Stomach (tissue), 9 donors: ENCODE data around the gene LRRC4B. TPM values are rescaled to one million over a fixed set of nuclear protein-coding genes. Genes with fewer than 3 reads are reported as not detected.

Experiments
- DNase-seq, 2 donors: peaks; one replicate each; pipeline versions ENCODE4 v3.0.0 to v3.0.0-alpha.2; 2013 to 2019
- H3K27ac ChIP-seq, 5 donors: fragments of 200-600 bp in 4 of 5; sonication (generic) in 4 of 5; one replicate each; pipeline ENCODE4 v1.5.1; 2013 to 2019; ENCODE audit warnings: mild to moderate bottlenecking in 1 of 5, moderate library complexity in 1 of 5
- H3K27me3 ChIP-seq, 3 donors: fragments of 200-600 bp; sonication (generic); one replicate each; pipeline ENCODE4 v1.5.1; 2017 to 2019; ENCODE audit warnings: mixed run types in 1 of 3
- H3K36me3 ChIP-seq, 4 donors: fragments of 200-600 bp; sonication (generic); 1 replicate in 3 of 4; 2 replicates in 1 of 4; pipeline ENCODE4 v1.5.1; 2016 to 2019
- H3K4me1 ChIP-seq, 4 donors: fragments of 200-600 bp; sonication (generic); one replicate each; pipeline ENCODE4 v1.5.1; 2016 to 2019
- H3K4me3 ChIP-seq, 4 donors: fragments of 200-600 bp; sonication (generic) in 3 of 4; one replicate each; pipeline ENCODE4 v1.5.1; 2016 to 2019; ENCODE audit warnings: mild to moderate bottlenecking in 1 of 4
- H3K9me3 ChIP-seq, 4 donors: fragments of 200-600 bp; sonication (generic); one replicate each; pipeline ENCODE4 v1.5.1; 2016 to 2019
- CTCF ChIP-seq, 7 experiments: fragments of 450-650 bp in 4 of 7; fragments of 200-600 bp in 3 of 7; sonication (generic) in 3 of 7; IDR thresholded peaks; one replicate each; pipeline ENCODE4 v1.5.1; 2016 to 2019; ENCODE audit warnings: antibody characterized with exemption in 7 of 7, control low read depth in 2 of 7, mild to moderate bottlenecking in 1 of 7
- EP300 ChIP-seq: sonication (generic); formaldehyde crosslinking; IDR thresholded peaks from one replicate; pipeline ENCODE4 v1.6.1; 2017; ENCODE audit warnings: antibody characterized with exemption
- POLR2A ChIP-seq, 4 donors: fragments of 450-650 bp; IDR thresholded peaks; one replicate each; pipeline ENCODE4 v1.6.1; 2016; ENCODE audit warnings: antibody characterized with exemption in 4 of 4, control low read depth in 2 of 4, mild to moderate bottlenecking in 1 of 4, moderate library complexity in 1 of 4
- POLR2AphosphoS5 ChIP-seq, 3 donors: sonication (generic); formaldehyde crosslinking; IDR thresholded peaks; one replicate each; pipeline ENCODE4 v1.6.1; 2016; ENCODE audit warnings: antibody characterized with exemption in 3 of 3
- WGBS, 5 donors: extraction: QIAGEN DNeasy Blood & Tissue Kit in 3 of 5; methylation state at CpG; one replicate each; pipeline versions ENCODE4 v1.1.5 to v1.1.7; 2013 to 2018; 5-methylcytosine and 5-hydroxymethylcytosine counted together
- intact Hi-C: fragments of 100-400 bp; cut with DNase I; formaldehyde crosslinking; loops from one replicate; pipeline ENCODE4 v1.15.1; 2023; ENCODE audit warnings: low total_unique reads
- polyA plus RNA-seq, 3 donors: library from polyadenylated mRNA; stranded (reverse); fragments of 200-250 nt; gene quantifications; one replicate each; pipeline ENCODE4 v1.2.3, GENCODE V29; 2013
- total RNA-seq, 5 donors: library from RNA; depleted of rRNA; stranded (reverse); fragments of >200 nt; gene quantifications; one replicate each; pipeline versions ENCODE4 v1.1.0 to v1.2.3, GENCODE V29; 2014 to 2016
- donor health status: healthy with polysubstance abuse.
- donor health status: Bipolar disorder and iron deficiency.
- donor health status: healthy.

The LRRC4B gene
- total and polyA plus RNA-seq, 8 donors = 0.45 to 4.4 (median 1.5) TPM; not detected in 1

DNA sequence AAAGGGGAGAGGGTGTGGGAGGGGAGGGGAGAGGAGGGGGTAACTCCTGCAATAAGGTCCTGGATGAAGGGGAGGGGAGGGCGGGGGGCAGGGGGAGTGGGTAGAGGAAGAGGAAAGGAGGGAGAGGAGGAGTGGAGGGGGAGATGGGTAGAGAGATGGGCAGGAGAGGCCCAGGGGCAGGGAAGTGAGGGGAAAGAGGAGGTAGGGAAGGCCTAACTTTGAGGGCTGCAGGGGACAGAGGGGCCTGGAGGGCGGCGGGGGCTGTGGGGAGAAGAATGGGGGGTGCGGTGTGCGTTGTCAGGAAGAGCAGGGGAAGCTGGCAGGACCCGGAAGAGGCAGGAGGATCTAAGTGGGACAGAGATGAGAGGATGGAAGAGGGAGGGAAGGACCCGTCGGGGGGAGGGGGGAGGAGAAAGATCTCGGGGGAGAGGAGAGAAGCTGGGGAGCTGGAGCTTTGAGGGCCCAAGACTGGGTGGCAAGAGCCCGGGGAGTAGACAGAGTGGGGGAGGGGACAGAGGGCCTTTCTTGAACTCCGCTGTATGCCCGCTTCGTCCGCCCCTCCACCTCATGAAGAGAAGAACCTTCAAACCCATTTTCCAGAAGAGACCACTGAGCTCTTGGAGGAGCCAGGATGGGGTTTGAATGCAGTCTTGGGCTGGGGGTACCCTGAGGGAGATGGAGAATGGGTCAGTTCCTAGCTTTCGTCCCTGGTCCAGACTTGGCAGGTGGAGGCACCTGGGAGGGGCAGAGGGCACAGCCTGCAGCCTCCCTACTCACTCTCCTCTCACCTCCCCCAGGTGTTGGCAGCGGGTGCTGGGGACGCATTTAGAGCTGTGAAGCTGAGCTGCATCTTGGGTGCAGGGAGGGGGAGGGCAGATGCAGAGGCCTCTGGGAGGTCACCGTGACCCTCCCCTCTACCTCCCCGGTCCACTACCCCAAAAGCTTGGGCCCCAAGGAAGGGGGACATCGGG, 778 bp upstream of the LRRC4B start:
- H3K27me3 ChIP-seq = peaks cover 21 to 89% (median 53%) of the 10 kb centered on the region in 3 donors
- TF ChIP-seq POLR2A (IDR thresholded peaks at IDR 0.05) (no peak), EP300 (no peak), CTCF (IDR thresholded peaks at IDR 0.05) (no peak), POLR2AphosphoS5 (IDR thresholded peaks at IDR 0.05) (no peak)
- H3K4me3 ChIP-seq = no peak overlapping the region
- peaks cover 5 to 23% (median 17%) of the 10 kb centered on the region in 4 donors for H3K4me1 ChIP-seq
- intact Hi-C loops = no loop called here
- peak in 1 of 2 donors; percentile 5 for DNase-seq
- 34 to 44% (median 40%) methylated on average over 18 to 20 of the region's 20 CpGs for WGBS, 5 donors
- no peaks in the 10 kb centered on the region for H3K9me3 ChIP-seq
- H3K36me3 ChIP-seq = no peaks in the 10 kb centered on the region
- H3K27ac ChIP-seq = no peak overlapping the region

DNA sequence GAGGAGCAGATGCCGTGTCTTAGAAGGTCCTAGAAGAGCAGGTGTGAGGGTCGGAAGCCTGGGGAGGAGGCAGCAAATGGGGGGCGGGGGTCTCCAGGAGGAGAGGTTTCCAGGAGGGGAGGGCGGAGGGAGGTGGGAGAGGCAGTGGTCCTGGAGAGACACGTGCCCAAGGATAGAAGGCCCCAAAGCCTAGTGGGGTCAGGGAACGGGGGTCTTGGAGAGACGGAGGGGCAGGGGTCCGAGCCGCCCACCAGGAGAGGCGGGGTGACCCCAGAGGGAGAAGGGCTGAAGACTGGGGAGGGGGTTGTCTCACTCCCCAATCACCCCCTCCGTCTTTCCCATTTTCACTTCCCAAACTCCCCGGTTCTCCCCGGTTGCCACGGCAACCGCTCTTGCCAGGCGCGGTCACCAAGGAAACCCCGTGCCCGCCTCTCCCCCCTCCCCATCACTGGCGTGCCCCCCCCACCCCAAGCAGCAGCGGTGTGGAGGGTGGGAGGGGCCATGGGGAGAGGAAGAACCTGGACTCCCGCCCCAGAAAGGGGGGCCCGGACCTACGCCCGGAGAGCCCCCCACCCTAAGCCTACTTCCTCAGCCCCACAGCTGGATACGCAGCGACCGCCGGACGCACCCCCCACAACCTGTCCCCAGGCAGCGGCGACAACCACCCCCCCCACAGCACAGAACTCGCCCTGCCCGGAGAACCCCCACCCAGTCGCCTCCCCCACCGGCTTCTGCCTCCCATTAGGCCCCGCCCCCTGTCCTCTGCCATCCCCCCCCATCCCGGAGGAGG, 988 bp downstream of the LRRC4B start:
- no peaks in the 10 kb centered on the region for H3K36me3 ChIP-seq
- TF ChIP-seq CTCF (IDR thresholded peaks at IDR 0.05) = no peak
- no peak for TF ChIP-seq EP300
- no peak for TF ChIP-seq POLR2AphosphoS5 (IDR thresholded peaks at IDR 0.05)
- no peak for TF ChIP-seq POLR2A (IDR thresholded peaks at IDR 0.05)
- H3K27me3 ChIP-seq = peaks cover 21 to 91% (median 63%) of the 10 kb centered on the region in 3 donors
- H3K27ac ChIP-seq = no peak overlapping the region
- H3K4me1 ChIP-seq = peaks cover 5 to 23% (median 17%) of the 10 kb centered on the region in 4 donors
- DNase-seq = peak in 1 of 2 donors; percentile 54
- intact Hi-C loops = no loop called here
- 4 to 10% (median 6%) methylated on average over 18 to 38 of the region's 38 CpGs for WGBS, 5 donors
- H3K4me3 ChIP-seq = peak overlapping the region; percentile 36 to 45 (median 44)
- H3K9me3 ChIP-seq = no peaks in the 10 kb centered on the region

- DNase-seq = peak in 1 of 2 donors; percentile 63
- WGBS, 5 donors = 6 to 9% (median 8%) methylated on average over 23 to 36 of the region's 36 CpGs
- Histone ChIP-seq H3K4me1 (peaks cover 5 to 23% (median 17%) of the 10 kb centered on the region in 4 donors), H3K9me3 (no peaks in the 10 kb centered on the region), H3K4me3 (no peak overlapping the region), H3K27me3 (peaks cover 21 to 100% (median 66%) of the 10 kb centered on the region in 3 donors), H3K27ac (no peak overlapping the region), H3K36me3 (no peaks in the 10 kb centered on the region)
- TF ChIP-seq EP300 (no peak), POLR2A (IDR thresholded peaks at IDR 0.05) (no peak), CTCF (IDR thresholded peaks at IDR 0.05) (no peak), POLR2AphosphoS5 (IDR thresholded peaks at IDR 0.05) (no peak)
- intact Hi-C loops = no loop called here
Measured at GRCh38 chr19:50565984-50566903, 2.0 kb downstream of the LRRC4B start.
